OCI-LY7 (cell line): ENCODE measurements around the gene PTGR2. TPM values are rescaled to one million over a fixed set of nuclear protein-coding genes. Genes with fewer than 3 reads are reported as not detected.

Experiments
- BruUV-seq: library from RNA; stranded (reverse); fragments of 400-500 nt; replicated peaks from 2 replicates; lab custom pipeline; 2021; lab: Mats Ljungman, UMichigan
- CTCF ChIA-PET: fragments of 300-600 bp; sonication (Branson Sonifier 250); formaldehyde crosslinking; loops from one replicate; lab custom pipeline; 2022; ENCODE audit warnings: antibody characterized with exemption; ENCODE audit not compliant: unreplicated experiment; lab: Charles Lee
- POLR2A ChIA-PET: fragments of 300-600 bp; sonication (Branson Sonifier 250); formaldehyde crosslinking; loops from one replicate; lab custom pipeline; 2022; ENCODE audit warnings: antibody characterized with exemption; lab: Charles Lee
- DNase-seq: peaks from one replicate; pipeline ENCODE4 v3.0.0-alpha.2; 2015; ENCODE audit warnings: low spot score
- H2AFZ ChIP-seq: fragments of 200-600 bp; sonication (generic), shearing (Covaris generic); 2 replicates; pipeline ENCODE4 v1.6.1; 2014; ENCODE audit warnings: mild to moderate bottlenecking, antibody characterized with exemption, low read length, moderate library complexity
- H3K27ac ChIP-seq: fragments of 200-600 bp; sonication (generic); 2 replicates; pipeline ENCODE4 v1.5.1; 2014; ENCODE audit warnings: mixed run types, low read depth, mild to moderate bottlenecking, moderate library complexity, low read length, inconsistent platforms; ENCODE audit not compliant: poor library complexity, severe bottlenecking
- H3K36me3 ChIP-seq: fragments of 200-600 bp; sonication (generic); 2 replicates; pipeline ENCODE4 v1.6.1; 2014; ENCODE audit warnings: mild to moderate bottlenecking, antibody characterized with exemption, low read length, moderate library complexity, mixed read lengths; ENCODE audit not compliant: insufficient read depth
- H3K4me1 ChIP-seq: fragments of 200-600 bp; sonication (generic); 2 replicates; pipeline ENCODE4 v1.5.1; 2014; ENCODE audit warnings: mild to moderate bottlenecking, low read length; ENCODE audit not compliant: insufficient read depth, poor library complexity, severe bottlenecking
- H3K4me2 ChIP-seq: fragments of 200-600 bp; sonication (generic); 2 replicates; pipeline ENCODE4 v1.6.1; 2014; ENCODE audit warnings: mild to moderate bottlenecking, low read length
- H3K4me3 ChIP-seq: fragments of 200-600 bp; sonication (generic); 2 replicates; pipeline ENCODE4 v1.5.1; 2014; ENCODE audit warnings: mild to moderate bottlenecking, low read depth, low read length; ENCODE audit not compliant: poor library complexity, severe bottlenecking
- H3K79me2 ChIP-seq: fragments of 200-600 bp; sonication (generic); 2 replicates; pipeline ENCODE4 v1.6.1; 2016; ENCODE audit warnings: low read depth, mild to moderate bottlenecking, low read length, moderate library complexity, mixed read lengths; ENCODE audit not compliant: insufficient read depth
- H3K9me2 ChIP-seq: fragments of 200-600 bp; sonication (generic); 2 replicates; pipeline ENCODE4 v1.6.1; 2016; ENCODE audit warnings: mild to moderate bottlenecking, low read length, mixed read lengths; ENCODE audit not compliant: insufficient read depth
- H3K9me3 ChIP-seq: fragments of 200-600 bp; sonication (generic); 2 replicates; pipeline ENCODE4 v1.6.1; 2014; ENCODE audit warnings: mild to moderate bottlenecking, mixed run types, low read length, mixed read lengths
- H4K20me1 ChIP-seq: fragments of 200-600 bp; sonication (generic); 2 replicates; pipeline ENCODE4 v1.6.1; 2014; ENCODE audit warnings: mild to moderate bottlenecking, antibody characterized with exemption, low read length, moderate library complexity, mixed read lengths; ENCODE audit not compliant: insufficient read depth
- EZH2phosphoT487 ChIP-seq: fragments of 200-600 bp; sonication (generic); IDR thresholded peaks from 2 replicates; pipeline ENCODE4 v1.6.1; 2018; ENCODE audit warnings: low read depth, borderline replicate concordance, mild to moderate bottlenecking, mixed run types, antibody characterized with exemption, low read length, moderate library complexity, mixed read lengths
- intact Hi-C: fragments of 100-400 bp; cut with micrococcal nuclease; formaldehyde crosslinking; loops from one replicate; pipeline ENCODE4 v1.10.0; 2022; ENCODE audit not compliant: unreplicated experiment
- total RNA-seq, 2 experiments: library from RNA; depleted of rRNA in 1 of 2; stranded (reverse); fragments of >200 nt in 1 of 2; shearing (Covaris generic) in 1 of 2; gene quantifications; 2 replicates each; pipeline ENCODE4 v1.2.3, GENCODE V29; 2014 to 2022
- TF ChIP-seq, protein P1 (sequence below): fragments of 200-600 bp; sonication (generic); conservative IDR thresholded peaks from 2 replicates; pipeline ENCODE4 v1.5.1; 2014; ENCODE audit warnings: mild to moderate bottlenecking, antibody characterized with exemption, low read length, moderate library complexity, mixed read lengths

PTGR2 gene
- total RNA-seq, 2 experiments from 2014 or later: 6.4 to 14.3 TPM

GRCh38 chr14:73842201-73842600 lies 9.4 kb upstream of the PTGR2 start:
- POLR2A ChIA-PET: interaction anchor here (0.8 to 1.7 kb wide), 2 partner anchors 9 to 67 kb away, joined by 3 to 9 read pairs; partner anchors contain the start of gene PTGR2
- Histone ChIP-seq H3K27ac (no peak overlapping the region), H3K4me1 (no peaks in the 10 kb centered on the region), H3K36me3 (no peaks in the 10 kb centered on the region), H3K4me3 (no peak overlapping the region), H3K9me2 (no peaks in the 10 kb centered on the region), H3K9me3 (no peaks in the 10 kb centered on the region), H3K4me2 (no peak overlapping the region), H3K79me2 (no peaks in the 10 kb centered on the region), H2AFZ (no peak overlapping the region), H4K20me1 (no peaks in the 10 kb centered on the region)
- no peak for TF ChIP-seq EZH2phosphoT487
- TF ChIP-seq, protein P1, sequence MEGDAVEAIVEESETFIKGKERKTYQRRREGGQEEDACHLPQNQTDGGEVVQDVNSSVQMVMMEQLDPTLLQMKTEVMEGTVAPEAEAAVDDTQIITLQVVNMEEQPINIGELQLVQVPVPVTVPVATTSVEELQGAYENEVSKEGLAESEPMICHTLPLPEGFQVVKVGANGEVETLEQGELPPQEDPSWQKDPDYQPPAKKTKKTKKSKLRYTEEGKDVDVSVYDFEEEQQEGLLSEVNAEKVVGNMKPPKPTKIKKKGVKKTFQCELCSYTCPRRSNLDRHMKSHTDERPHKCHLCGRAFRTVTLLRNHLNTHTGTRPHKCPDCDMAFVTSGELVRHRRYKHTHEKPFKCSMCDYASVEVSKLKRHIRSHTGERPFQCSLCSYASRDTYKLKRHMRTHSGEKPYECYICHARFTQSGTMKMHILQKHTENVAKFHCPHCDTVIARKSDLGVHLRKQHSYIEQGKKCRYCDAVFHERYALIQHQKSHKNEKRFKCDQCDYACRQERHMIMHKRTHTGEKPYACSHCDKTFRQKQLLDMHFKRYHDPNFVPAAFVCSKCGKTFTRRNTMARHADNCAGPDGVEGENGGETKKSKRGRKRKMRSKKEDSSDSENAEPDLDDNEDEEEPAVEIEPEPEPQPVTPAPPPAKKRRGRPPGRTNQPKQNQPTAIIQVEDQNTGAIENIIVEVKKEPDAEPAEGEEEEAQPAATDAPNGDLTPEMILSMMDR: no peak
- intact Hi-C loops: no loop called here
- DNase-seq: no peak
- BruUV-seq: no TSS peak
- CTCF ChIA-PET: no interaction called here

DNA sequence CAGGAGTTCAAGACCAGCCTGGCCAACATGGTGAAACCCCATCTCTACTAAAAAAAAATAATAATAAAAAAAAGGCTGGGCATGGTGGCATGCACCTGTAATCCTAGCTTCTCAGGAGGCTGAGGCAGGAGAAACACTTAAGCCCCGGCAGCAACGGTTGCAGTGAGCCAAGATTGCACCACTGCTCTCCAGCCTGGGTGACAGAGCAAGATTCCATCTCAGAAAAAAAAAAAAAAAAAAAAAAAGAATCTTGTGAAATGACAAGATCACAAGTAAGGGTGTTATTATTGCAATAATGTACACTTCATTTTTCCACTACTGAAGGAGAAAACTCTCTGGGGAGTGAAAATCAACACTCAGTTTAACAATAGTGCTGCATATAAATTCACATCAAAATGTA lies 8.8 kb upstream of the PTGR2 start:
- CTCF ChIA-PET: no interaction called here
- no peaks in the 10 kb centered on the region for H4K20me1 ChIP-seq
- no peaks in the 10 kb centered on the region for H3K9me2 ChIP-seq
- BruUV-seq: no TSS peak
- no peaks in the 10 kb centered on the region for H3K79me2 ChIP-seq
- TF ChIP-seq EZH2phosphoT487: no peak
- TF ChIP-seq, protein P1: no peak
- no peak overlapping the region for H3K4me2 ChIP-seq
- H3K36me3 ChIP-seq: no peaks in the 10 kb centered on the region
- no peak for DNase-seq
- no peak overlapping the region for H3K27ac ChIP-seq
- intact Hi-C loops: no loop called here
- POLR2A ChIA-PET: interaction anchor here (0.8 to 1.7 kb wide), 2 partner anchors 8 to 68 kb away, joined by 3 to 9 read pairs; partner anchors contain the start of gene PTGR2
- no peak overlapping the region for H3K4me3 ChIP-seq
- no peaks in the 10 kb centered on the region for H3K9me3 ChIP-seq
- H3K4me1 ChIP-seq: no peaks in the 10 kb centered on the region
- H2AFZ ChIP-seq: no peak overlapping the region

DNA sequence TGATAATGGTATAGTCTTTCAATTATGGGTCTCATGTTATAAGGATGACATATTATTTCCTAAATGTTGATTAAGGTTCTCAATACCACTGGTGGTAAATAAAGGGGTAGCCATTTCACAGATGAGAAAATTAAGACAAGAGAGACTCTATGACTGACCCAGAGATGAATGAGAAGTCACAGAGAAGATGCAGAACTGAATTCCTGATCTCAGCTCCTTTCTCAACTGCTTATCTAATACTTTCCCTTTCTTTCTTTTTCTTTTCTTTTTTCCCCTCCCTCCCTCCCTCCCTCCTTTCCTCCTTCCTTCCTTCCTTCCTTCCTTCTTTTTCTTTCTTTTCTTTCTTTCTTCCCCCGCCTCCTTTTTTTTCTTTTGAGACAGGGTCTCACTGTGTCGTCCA lies 8.3 kb upstream of the PTGR2 start:
- ChIA-PET POLR2A (interaction anchor here (0.6 to 0.9 kb wide), 2 partner anchors 8 to 874 kb away, joined by 3 to 4 read pairs; partner anchors contain the start of gene PTGR2), CTCF (no interaction called here)
- Histone ChIP-seq H3K9me2 (no peaks in the 10 kb centered on the region), H3K4me1 (no peaks in the 10 kb centered on the region), H3K4me3 (no peak overlapping the region), H2AFZ (no peak overlapping the region), H3K27ac (no peak overlapping the region), H3K79me2 (no peaks in the 10 kb centered on the region), H3K9me3 (no peaks in the 10 kb centered on the region), H3K4me2 (no peak overlapping the region), H4K20me1 (no peaks in the 10 kb centered on the region), H3K36me3 (no peaks in the 10 kb centered on the region)
- DNase-seq: no peak
- intact Hi-C loops: no loop called here
- no peak for TF ChIP-seq EZH2phosphoT487
- TF ChIP-seq, protein P1: no peak
- no TSS peak for BruUV-seq
